Cardiac fibroblast (primary cell): Measurements from ENCODE around the gene PFKFB2.

Experiments used
- DNase-seq, 2 donors: peaks; one replicate each; pipeline versions ENCODE4 v3.0.0 to v3.0.0-alpha.2; 2010; ENCODE audit warnings: low read depth in 2 of 2
- H3K4me3 ChIP-seq, 2 donors: replicated peaks in 1 of 2; 1 replicate in 1 of 2; 2 replicates in 1 of 2; pipeline ENCODE4 v1.5.1; 2011; ENCODE audit warnings: low read depth in 2 of 2, low read length in 2 of 2, mild to moderate bottlenecking in 2 of 2, moderate library complexity in 1 of 2
- CTCF ChIP-seq: IDR thresholded peaks from one replicate; pipeline ENCODE4 v1.5.1; 2011; ENCODE audit warnings: low read depth, mild to moderate bottlenecking, low read length, inconsistent platforms

PFKFB2 gene

GRCh38 chr1:207071426-207071825, 18.4 kb downstream of the PFKFB2 start:
- no peak overlapping the region for H3K4me3 ChIP-seq
- no peak for TF ChIP-seq CTCF
- DNase-seq = no peak

DNA sequence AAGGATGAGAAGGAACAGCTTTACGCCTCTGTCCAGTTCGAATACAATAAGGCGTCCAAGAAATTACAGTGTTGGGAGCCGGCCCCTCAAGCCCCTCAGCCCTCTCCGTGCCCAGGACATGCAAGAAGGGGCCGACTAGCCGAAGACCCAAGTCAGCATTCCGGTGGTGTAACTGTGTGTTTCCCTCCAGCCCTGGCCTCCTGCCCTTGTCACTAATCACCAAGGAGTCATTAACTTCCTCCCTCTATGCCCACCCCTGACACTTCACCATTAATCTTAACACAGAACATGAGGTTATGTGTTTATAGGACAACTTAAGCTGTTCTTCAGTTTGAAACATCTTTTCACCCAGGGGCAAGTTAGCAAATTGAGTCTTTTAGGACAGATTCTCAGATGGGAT, 19.2 kb downstream of the PFKFB2 start:
- TF ChIP-seq CTCF = no peak
- DNase-seq = no peak
- H3K4me3 ChIP-seq = no peak overlapping the region

- DNase-seq = no peak
- H3K4me3 ChIP-seq = no peak overlapping the region
- no peak for TF ChIP-seq CTCF
Measured at GRCh38 chr1:207073906-207074820, 21.1 kb downstream of the PFKFB2 start.

- DNase-seq = peak; percentile 13 to 21
- no peak overlapping the region for H3K4me3 ChIP-seq
- no peak for TF ChIP-seq CTCF
Measured at GRCh38 chr1:207076181-207076955, 23.3 kb downstream of the PFKFB2 start.

- no peak for TF ChIP-seq CTCF
- no peak overlapping the region for H3K4me3 ChIP-seq
- DNase-seq = no peak
Measured at GRCh38 chr1:207077012-207077411, 23.9 kb downstream of the PFKFB2 start.

GRCh38 chr1:207077470-207078377, 24.6 kb downstream of the PFKFB2 start:
- no peak overlapping the region for H3K4me3 ChIP-seq
- TF ChIP-seq CTCF = peak; percentile 88
- peak; percentile 86 to 91 for DNase-seq
